ENCODE results near the gene BBS4.

- TF ChIP-seq CTCF (conservative IDR thresholded peaks at IDR 0.05 in 1 of 2, IDR thresholded peaks at IDR 0.05 in 1 of 2; ENCODE audit: extremely low read depth in 1 of 2, insufficient read depth in 1 of 2, low read depth in 1 of 2, low read length in 2 of 2), result no peak
- no peak for TF ChIP-seq EZH2 (IDR thresholded peaks at IDR 0.05; ENCODE audit: borderline replicate concordance, low read length)
Measured at GRCh38 chr15:72760590-72761260, 74.7 kb downstream of the BBS4 start.

Measured in mammary epithelial cell (primary cell).